ENCODE measurements around the gene OFD1. TPM values are rescaled to one million over a fixed set of nuclear protein-coding genes. Genes with fewer than 3 reads are reported as not detected.
A peak's percentile ranks its signal among the peaks of the same experiment; 100 is the strongest.

OFD1 gene
- polyA plus RNA-seq, 2 of the 4 experiments (the other 2 are of a cell fraction): 14.8 to 24.9 TPM

- 80% methylated on average over 5 of the region's 5 CpGs for WGBS (ENCODE audit: missing lambda C conversion rate)
- POLR2A ChIA-PET: interaction anchor here (1.2 kb wide), 1 partner anchor 42 kb away, joined by 3 read pairs; the partner anchor contains the start of genes OFD1 and TRAPPC2
- H3K4me1 ChIP-seq: peaks cover 41% of the 10 kb centered on the region
- no peak for ATAC-seq
- CTCF ChIA-PET: interaction anchor here (0.6 to 1.0 kb wide), 2 partner anchors 42 to 509 kb away, joined by 3 to 5 read pairs; partner anchors contain the start of genes OFD1 and TRAPPC2
- peak overlapping the region; percentile 95 for H3K4me2 ChIP-seq
- H3K9me3 ChIP-seq: no peaks in the 10 kb centered on the region
- no peak for DNase-seq (ENCODE audit: low read depth in 1 of 2, low spot score in 1 of 2)
- FAIRE-seq: no peak
- H3K4me3 ChIP-seq: no peak overlapping the region
- H3K27ac ChIP-seq: peak overlapping the region in 1 of 2 experiments; percentile 30; a peak in 1 of 6 replicates
- TF ChIP-seq MAFK (IDR thresholded peaks at IDR 0.05; ENCODE audit: partially characterized antibody): no peak
- no peak for TF ChIP-seq ELK1 (IDR thresholded peaks at IDR 0.05; ENCODE audit: low read depth, low read length)
- no peak for TF ChIP-seq SMC3 (IDR thresholded peaks at IDR 0.05)
- TF ChIP-seq, protein P1, sequence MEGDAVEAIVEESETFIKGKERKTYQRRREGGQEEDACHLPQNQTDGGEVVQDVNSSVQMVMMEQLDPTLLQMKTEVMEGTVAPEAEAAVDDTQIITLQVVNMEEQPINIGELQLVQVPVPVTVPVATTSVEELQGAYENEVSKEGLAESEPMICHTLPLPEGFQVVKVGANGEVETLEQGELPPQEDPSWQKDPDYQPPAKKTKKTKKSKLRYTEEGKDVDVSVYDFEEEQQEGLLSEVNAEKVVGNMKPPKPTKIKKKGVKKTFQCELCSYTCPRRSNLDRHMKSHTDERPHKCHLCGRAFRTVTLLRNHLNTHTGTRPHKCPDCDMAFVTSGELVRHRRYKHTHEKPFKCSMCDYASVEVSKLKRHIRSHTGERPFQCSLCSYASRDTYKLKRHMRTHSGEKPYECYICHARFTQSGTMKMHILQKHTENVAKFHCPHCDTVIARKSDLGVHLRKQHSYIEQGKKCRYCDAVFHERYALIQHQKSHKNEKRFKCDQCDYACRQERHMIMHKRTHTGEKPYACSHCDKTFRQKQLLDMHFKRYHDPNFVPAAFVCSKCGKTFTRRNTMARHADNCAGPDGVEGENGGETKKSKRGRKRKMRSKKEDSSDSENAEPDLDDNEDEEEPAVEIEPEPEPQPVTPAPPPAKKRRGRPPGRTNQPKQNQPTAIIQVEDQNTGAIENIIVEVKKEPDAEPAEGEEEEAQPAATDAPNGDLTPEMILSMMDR (IDR thresholded peaks at IDR 0.05): no peak
- no peak for TF ChIP-seq MYC (IDR thresholded peaks at IDR 0.05; ENCODE audit: borderline replicate concordance, low read length)
- no peak for TF ChIP-seq RNF2 (IDR thresholded peaks at IDR 0.05; ENCODE audit: borderline replicate concordance, low read depth)
- TF ChIP-seq, protein P2, sequence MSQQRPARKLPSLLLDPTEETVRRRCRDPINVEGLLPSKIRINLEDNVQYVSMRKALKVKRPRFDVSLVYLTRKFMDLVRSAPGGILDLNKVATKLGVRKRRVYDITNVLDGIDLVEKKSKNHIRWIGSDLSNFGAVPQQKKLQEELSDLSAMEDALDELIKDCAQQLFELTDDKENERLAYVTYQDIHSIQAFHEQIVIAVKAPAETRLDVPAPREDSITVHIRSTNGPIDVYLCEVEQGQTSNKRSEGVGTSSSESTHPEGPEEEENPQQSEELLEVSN (IDR thresholded peaks at IDR 0.05; ENCODE audit: borderline replicate concordance, low read depth): no peak
- TF ChIP-seq EHMT2 (IDR thresholded peaks at IDR 0.05; ENCODE audit: low read depth): no peak
- TF ChIP-seq CEBPB (IDR thresholded peaks at IDR 0.05): no peak
Observed at GRCh38 chrX:13692771-13693231, 41.7 kb upstream of the OFD1 start.

GRCh38 chrX:13693341-13693961 is 41.1 kb upstream of the OFD1 start:
- CTCF ChIA-PET: interaction anchor here (1.0 kb wide), 1 partner anchor 41 kb away, joined by 3 read pairs; the partner anchor contains the start of genes OFD1 and TRAPPC2
- ATAC-seq: no peak
- H3K27ac ChIP-seq: peak overlapping the region in 1 of 2 experiments; percentile 30; a peak in 2 of 6 replicates

DNA sequence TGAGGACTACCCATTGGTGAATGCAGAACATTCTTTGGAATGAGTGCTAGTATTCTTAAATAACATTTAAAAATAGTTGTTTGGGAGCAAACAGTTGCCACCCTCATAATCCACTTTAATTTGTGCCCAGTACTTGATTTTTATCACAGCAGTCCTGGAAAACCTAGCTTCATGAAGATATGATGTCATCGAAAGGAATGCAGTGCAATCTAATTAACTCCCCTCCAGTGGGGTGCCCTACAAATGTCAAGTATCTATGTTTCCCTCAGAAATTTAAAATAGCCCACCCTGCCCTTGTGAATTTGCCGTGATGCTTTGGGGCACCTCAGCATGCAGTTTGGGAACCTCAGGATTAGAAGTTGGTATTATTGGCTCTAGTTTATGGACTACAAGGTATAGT is 40.2 kb upstream of the OFD1 start:
- Histone ChIP-seq H3K4me3 (no peak overlapping the region), H3K9me3 (no peaks in the 10 kb centered on the region), H3K4me1 (peaks cover 47% of the 10 kb centered on the region), H3K4me2 (peak overlapping the region; percentile 95; the same call in 1 of the 3 replicates), H3K27ac (no peak overlapping the region)
- WGBS (ENCODE audit: missing lambda C conversion rate): 93% methylated on average over 2 of the region's 2 CpGs
- no peak for FAIRE-seq
- TF ChIP-seq, protein P1 (IDR thresholded peaks at IDR 0.05): no peak
- TF ChIP-seq, protein P3, sequence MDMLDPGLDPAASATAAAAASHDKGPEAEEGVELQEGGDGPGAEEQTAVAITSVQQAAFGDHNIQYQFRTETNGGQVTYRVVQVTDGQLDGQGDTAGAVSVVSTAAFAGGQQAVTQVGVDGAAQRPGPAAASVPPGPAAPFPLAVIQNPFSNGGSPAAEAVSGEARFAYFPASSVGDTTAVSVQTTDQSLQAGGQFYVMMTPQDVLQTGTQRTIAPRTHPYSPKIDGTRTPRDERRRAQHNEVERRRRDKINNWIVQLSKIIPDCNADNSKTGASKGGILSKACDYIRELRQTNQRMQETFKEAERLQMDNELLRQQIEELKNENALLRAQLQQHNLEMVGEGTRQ (IDR thresholded peaks at IDR 0.05): no peak
- no peak for TF ChIP-seq HOXA7 (CRISPR knock-in tag; IDR thresholded peaks at IDR 0.05)
- TF ChIP-seq ESRRA (IDR thresholded peaks at IDR 0.05; ENCODE audit: borderline replicate concordance, low read length): no peak
- TF ChIP-seq EP300 (IDR thresholded peaks at IDR 0.05): no peak
- no peak for TF ChIP-seq ELK1 (IDR thresholded peaks at IDR 0.05; ENCODE audit: low read depth, low read length)
- no peak for TF ChIP-seq TP53 (CRISPR knock-in tag; IDR thresholded peaks at IDR 0.05)
- TF ChIP-seq EHF (CRISPR knock-in tag; IDR thresholded peaks at IDR 0.05): no peak
- ChIA-PET POLR2A (no interaction called here), CTCF (interaction anchor here (1.0 kb wide), 1 partner anchor 49 kb away, joined by 4 read pairs; no protein-coding TSS in a partner anchor)
- no peak for ATAC-seq
- no peak for DNase-seq (ENCODE audit: low read depth in 1 of 2, low spot score in 1 of 2)

More at GRCh38 chrX:13693341-13693961, 41.1 kb upstream of the OFD1 start:
- H3K4me3 ChIP-seq: no peak overlapping the region
- POLR2A ChIA-PET: no interaction called here
- no peak for DNase-seq (ENCODE audit: low read depth in 1 of 2, low spot score in 1 of 2)
- WGBS (ENCODE audit: missing lambda C conversion rate): 38% methylated on average over 7 of the region's 7 CpGs
- H3K4me1 ChIP-seq: peaks cover 44% of the 10 kb centered on the region
- peak; percentile 49 for FAIRE-seq
- no peaks in the 10 kb centered on the region for H3K9me3 ChIP-seq
- H3K4me2 ChIP-seq: peak overlapping the region; percentile 95
- no peak for TF ChIP-seq ELK1 (IDR thresholded peaks at IDR 0.05; ENCODE audit: low read depth, low read length)
- TF ChIP-seq POLR2AphosphoS2 (conservative IDR thresholded peaks at IDR 0.05; ENCODE audit: low read length): no peak
- no peak for TF ChIP-seq JUNB (IDR thresholded peaks at IDR 0.05)
- TF ChIP-seq, protein P3 (IDR thresholded peaks at IDR 0.05): no peak

Data from A549 (cell line).